Activated CD4-positive, alpha-beta memory T cell treated with anti-CD3 and anti-CD28 coated beads for 36 hours (primary cell): ENCODE data around the gene TYW1. TPM values are rescaled to one million over a fixed set of nuclear protein-coding genes. Genes with fewer than 3 reads are reported as not detected.
"Not testable (repeated sequence)": the region's sequence is repeated elsewhere in the genome, so short reads cannot be mapped to it uniquely, and the experiment has no call there.

Experiments used
- CTCF ChIA-PET: fragments of 350-600 bp; sonication (Branson Sonifier 250); formaldehyde crosslinking; loops from one replicate; lab custom pipeline; 2021; ENCODE audit warnings: antibody characterized with exemption, inconsistent platforms; lab: Charles Lee
- POLR2A ChIA-PET: fragments of 350-600 bp; sonication (Branson Sonifier 250); formaldehyde crosslinking; loops from one replicate; lab custom pipeline; 2021; ENCODE audit warnings: antibody characterized with exemption; lab: Charles Lee
- DNase-seq: peaks from one replicate; pipeline ENCODE4 v3.0.0-alpha.2; 2020
- H3K27ac Mint-ChIP-seq: one replicate; pipeline ENCODE4 v1.8.0; 2021; ENCODE audit warnings: mixed read lengths
- H3K27me3 Mint-ChIP-seq: one replicate; pipeline ENCODE4 v1.8.0; 2021; ENCODE audit warnings: mixed read lengths
- H3K36me3 Mint-ChIP-seq: one replicate; pipeline ENCODE4 v1.8.0; 2021; ENCODE audit warnings: mixed read lengths
- H3K4me1 Mint-ChIP-seq: one replicate; pipeline ENCODE4 v1.8.0; 2021; ENCODE audit warnings: low read depth, mixed read lengths
- H3K4me3 Mint-ChIP-seq: one replicate; pipeline ENCODE4 v1.8.0; 2021; ENCODE audit warnings: mild to moderate bottlenecking, mixed read lengths
- H3K9me3 Mint-ChIP-seq: one replicate; pipeline ENCODE4 v1.8.0; 2021; ENCODE audit warnings: mixed read lengths
- intact Hi-C: fragments of 100-400 bp; cut with micrococcal nuclease; formaldehyde crosslinking; loops from one replicate; pipeline ENCODE4 v1.15.1; 2023
- total RNA-seq, 2 experiments: library from RNA; stranded (reverse); gene quantifications; one replicate each; pipeline ENCODE4 v1.2.3, GENCODE V29; 2021

The TYW1 gene
- total RNA-seq, 2 experiments from 2014 or later, result 15.0 to 16.4 TPM

DNA sequence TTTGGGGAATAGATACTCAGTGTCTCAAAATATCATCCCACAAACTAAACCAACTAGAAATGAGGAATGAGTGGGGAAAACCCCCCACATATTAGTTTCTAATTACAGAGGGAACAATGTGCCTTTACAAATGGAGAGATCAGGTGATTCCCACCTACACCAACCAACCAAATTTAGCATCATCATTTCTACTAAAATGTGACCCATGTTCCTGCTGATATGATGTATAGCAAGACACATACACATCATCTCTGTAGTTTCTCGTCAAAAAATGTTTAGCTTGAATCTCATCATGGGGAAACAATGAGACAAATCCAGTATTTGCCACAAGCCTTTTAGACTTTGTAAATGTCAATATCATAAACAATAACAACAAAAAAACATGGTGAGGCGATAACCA lies 35.1 kb downstream of the TYW1 start:
- H3K27ac Mint-ChIP-seq, H3K4me1 Mint-ChIP-seq, POLR2A ChIA-PET, intact Hi-C loops, CTCF ChIA-PET, H3K4me3 Mint-ChIP-seq, H3K27me3 Mint-ChIP-seq, DNase-seq: not testable (repeated sequence)
- Mint-ChIP-seq H3K36me3 (peaks cover 32% of the 10 kb centered on the region), H3K9me3 (peaks cover 12% of the 10 kb centered on the region)

DNA sequence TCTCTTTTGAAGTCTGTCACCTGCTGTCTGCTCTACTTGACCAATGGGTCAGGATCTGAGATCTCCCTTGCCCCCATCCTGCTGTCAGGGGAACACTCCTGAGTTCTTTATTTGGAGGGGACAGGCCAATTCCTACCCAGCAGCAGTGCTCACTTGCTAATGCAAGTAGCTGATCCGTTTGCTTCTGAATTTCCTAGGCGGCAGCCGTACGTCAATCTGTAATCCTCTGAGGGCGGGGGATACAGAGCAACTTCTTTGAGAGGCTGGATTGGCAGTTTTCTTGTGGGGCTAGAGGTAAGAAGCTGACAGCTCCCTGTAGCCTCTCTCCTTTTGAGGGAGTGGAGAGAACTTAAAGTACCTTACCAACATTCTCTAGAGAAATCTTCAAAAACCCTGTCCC lies 36.6 kb downstream of the TYW1 start:
- ChIA-PET CTCF (no interaction called here), POLR2A (no interaction called here)
- no peak overlapping the region for H3K4me3 Mint-ChIP-seq
- intact Hi-C loops, result no loop called here
- H3K4me1 Mint-ChIP-seq, result peaks cover 2% of the 10 kb centered on the region
- H3K9me3 Mint-ChIP-seq, result peaks cover 12% of the 10 kb centered on the region
- DNase-seq, result no peak
- no peak overlapping the region for H3K27ac Mint-ChIP-seq
- no peaks in the 10 kb centered on the region for H3K27me3 Mint-ChIP-seq
- peaks cover 31% of the 10 kb centered on the region for H3K36me3 Mint-ChIP-seq

GRCh38 chr7:67036432-67037395 lies 40.1 kb downstream of the TYW1 start:
- H3K27me3 Mint-ChIP-seq, H3K4me1 Mint-ChIP-seq, intact Hi-C loops, POLR2A ChIA-PET, H3K27ac Mint-ChIP-seq, H3K4me3 Mint-ChIP-seq, H3K9me3 Mint-ChIP-seq, DNase-seq, CTCF ChIA-PET: not testable (repeated sequence)
- H3K36me3 Mint-ChIP-seq, result peaks cover 19% of the 10 kb centered on the region

DNA sequence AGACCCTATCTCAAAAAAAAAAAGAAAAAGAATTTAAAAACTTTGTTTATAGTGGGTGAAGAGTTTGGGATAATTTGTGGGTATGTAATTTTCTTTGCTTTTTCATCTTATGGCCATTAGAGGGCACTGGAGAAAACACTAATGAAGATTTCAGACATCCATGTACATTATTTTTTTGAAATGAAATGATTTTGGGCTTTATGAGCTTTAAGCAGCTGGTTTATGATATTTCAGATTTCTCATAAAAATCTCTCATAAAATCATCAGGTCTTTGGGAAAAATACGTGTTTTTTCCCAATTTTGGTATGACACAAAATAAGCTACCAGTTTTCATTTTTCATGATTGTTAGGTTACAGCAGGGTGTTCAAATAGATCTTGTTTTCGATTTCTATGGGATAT lies 44.2 kb downstream of the TYW1 start:
- DNase-seq, H3K4me1 Mint-ChIP-seq, H3K9me3 Mint-ChIP-seq, H3K27me3 Mint-ChIP-seq, H3K4me3 Mint-ChIP-seq, intact Hi-C loops, POLR2A ChIA-PET, H3K27ac Mint-ChIP-seq, H3K36me3 Mint-ChIP-seq: not testable (repeated sequence)
- CTCF ChIA-PET, result interaction anchor here (0.6 to 1.2 kb wide), 4 partner anchors 12 to 1001 kb away, joined by 3 to 6 read pairs (median 4); no protein-coding TSS in a partner anchor

DNA sequence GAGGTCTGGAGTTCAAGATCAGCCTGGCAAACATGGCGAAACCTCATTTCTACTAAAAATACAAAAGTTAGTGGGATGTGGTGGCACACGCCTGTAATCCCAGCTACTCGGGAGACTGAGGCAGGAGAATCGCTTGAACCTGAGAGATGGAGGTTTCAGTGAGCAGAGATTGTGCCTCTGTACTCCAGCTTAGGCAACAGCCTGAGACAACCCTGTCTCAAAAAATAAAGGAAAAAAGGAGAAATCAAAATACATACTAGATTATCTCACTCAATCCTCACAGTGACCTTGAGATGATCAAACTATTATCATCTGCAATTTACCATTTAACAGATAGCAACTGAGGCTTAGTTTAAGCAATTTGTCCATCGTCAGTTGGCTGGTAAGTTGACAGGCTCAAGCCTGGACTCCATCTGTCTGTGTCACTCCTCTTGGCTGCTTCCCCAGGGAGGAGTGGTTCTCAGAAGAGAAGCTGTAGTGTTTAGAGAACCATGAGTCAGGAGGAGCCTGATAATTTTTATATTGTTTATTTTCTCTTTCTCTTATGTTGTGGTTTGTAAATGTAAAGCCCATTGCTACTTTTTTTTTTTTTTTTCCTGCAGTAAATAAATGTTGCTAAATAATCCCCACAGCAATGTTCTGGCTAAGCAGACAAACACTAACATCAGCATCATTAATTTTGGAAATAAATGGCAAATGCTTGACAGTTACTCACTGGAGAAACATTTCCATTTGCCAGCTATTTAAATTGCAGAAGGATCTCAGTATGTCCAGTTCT lies 46.3 kb downstream of the TYW1 start:
- H3K36me3 Mint-ChIP-seq, H3K9me3 Mint-ChIP-seq, CTCF ChIA-PET, POLR2A ChIA-PET, intact Hi-C loops, H3K4me1 Mint-ChIP-seq, H3K4me3 Mint-ChIP-seq, H3K27me3 Mint-ChIP-seq, H3K27ac Mint-ChIP-seq, DNase-seq: not testable (repeated sequence)

GRCh38 chr7:67043559-67043930 lies 46.9 kb downstream of the TYW1 start:
- POLR2A ChIA-PET, DNase-seq, H3K36me3 Mint-ChIP-seq, H3K9me3 Mint-ChIP-seq, H3K4me3 Mint-ChIP-seq, intact Hi-C loops, CTCF ChIA-PET, H3K4me1 Mint-ChIP-seq, H3K27ac Mint-ChIP-seq, H3K27me3 Mint-ChIP-seq: not testable (repeated sequence)

DNA sequence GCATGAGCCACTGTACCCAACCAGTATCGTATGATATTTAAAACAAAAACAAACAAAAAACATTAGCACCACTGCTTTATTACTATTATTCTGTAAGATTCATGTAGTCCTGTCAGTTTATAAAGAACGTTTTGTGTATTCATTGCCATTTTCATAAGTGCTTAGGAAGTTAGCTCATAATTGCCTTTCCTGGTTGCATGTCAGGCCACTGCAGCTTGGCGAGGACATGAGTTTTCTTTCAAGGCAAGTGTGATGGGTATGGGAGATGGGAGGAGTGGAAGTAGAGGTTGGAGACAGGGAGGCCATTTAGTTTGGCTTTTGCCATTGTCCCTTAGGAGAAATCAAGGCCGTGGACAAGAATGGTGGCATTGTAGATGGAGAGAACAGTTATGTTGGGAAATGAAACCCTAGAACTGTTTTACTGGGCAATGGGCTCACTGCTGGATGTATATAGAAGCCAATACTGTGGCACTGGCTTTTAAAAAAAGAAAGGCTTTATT lies 48.9 kb downstream of the TYW1 start:
- POLR2A ChIA-PET, result no interaction called here
- Mint-ChIP-seq H3K4me3 (no peak overlapping the region), H3K27ac (no peak overlapping the region), H3K27me3 (no peaks in the 10 kb centered on the region), H3K9me3 (no peaks in the 10 kb centered on the region), H3K36me3 (peaks cover 7% of the 10 kb centered on the region), H3K4me1 (no peaks in the 10 kb centered on the region)
- intact Hi-C loops, result no loop called here
- no peak for DNase-seq
- CTCF ChIA-PET, result no interaction called here

- H3K9me3 Mint-ChIP-seq, CTCF ChIA-PET, DNase-seq, H3K4me1 Mint-ChIP-seq, intact Hi-C loops, H3K4me3 Mint-ChIP-seq, H3K27ac Mint-ChIP-seq, H3K27me3 Mint-ChIP-seq: not testable (repeated sequence)
- POLR2A ChIA-PET, result interaction anchor here (0.7 kb wide), 1 partner anchor 67 kb away, joined by 5 read pairs; no protein-coding TSS in a partner anchor
- H3K36me3 Mint-ChIP-seq, result peaks cover 16% of the 10 kb centered on the region
These were observed 50.2 kb downstream of the TYW1 start for GRCh38 chr7:67046819-67047218.

DNA sequence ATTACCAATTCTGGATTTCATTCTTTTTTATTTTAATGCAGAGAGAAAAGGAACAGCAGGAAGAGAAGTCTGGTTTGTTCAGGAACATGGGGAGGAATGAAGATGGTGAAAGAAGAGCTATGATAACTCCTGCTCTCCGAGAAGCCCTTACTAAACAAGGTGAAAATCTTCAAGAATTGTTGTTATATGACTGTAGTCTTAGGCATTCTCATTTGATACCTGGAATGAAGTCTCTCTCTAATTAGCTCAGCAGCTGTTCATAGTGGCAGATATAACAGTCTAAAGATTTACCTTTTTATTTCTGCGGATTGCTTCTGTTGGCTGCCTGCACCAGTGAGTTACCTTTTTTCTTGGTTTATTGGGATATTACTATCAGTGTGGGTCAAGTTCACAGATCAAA lies 53.3 kb downstream of the TYW1 start:
- POLR2A ChIA-PET, H3K27me3 Mint-ChIP-seq, CTCF ChIA-PET, intact Hi-C loops, DNase-seq, H3K27ac Mint-ChIP-seq, H3K4me3 Mint-ChIP-seq: not testable (repeated sequence)
- H3K9me3 Mint-ChIP-seq, result peaks cover 14% of the 10 kb centered on the region
- H3K36me3 Mint-ChIP-seq, result peaks cover 38% of the 10 kb centered on the region
- H3K4me1 Mint-ChIP-seq, result peaks cover 17% of the 10 kb centered on the region

GRCh38 chr7:67052161-67052560 lies 55.5 kb downstream of the TYW1 start:
- DNase-seq, intact Hi-C loops, H3K4me3 Mint-ChIP-seq, POLR2A ChIA-PET, H3K27me3 Mint-ChIP-seq: not testable (repeated sequence)
- Mint-ChIP-seq H3K36me3 (peaks cover 42% of the 10 kb centered on the region), H3K9me3 (peaks cover 14% of the 10 kb centered on the region), H3K27ac (peak overlapping the region; percentile 45), H3K4me1 (peaks cover 19% of the 10 kb centered on the region)
- CTCF ChIA-PET, result interaction anchor here (0.7 to 1.2 kb wide), 2 partner anchors 12 to 250 kb away, joined by 4 to 7 read pairs; no protein-coding TSS in a partner anchor

DNA sequence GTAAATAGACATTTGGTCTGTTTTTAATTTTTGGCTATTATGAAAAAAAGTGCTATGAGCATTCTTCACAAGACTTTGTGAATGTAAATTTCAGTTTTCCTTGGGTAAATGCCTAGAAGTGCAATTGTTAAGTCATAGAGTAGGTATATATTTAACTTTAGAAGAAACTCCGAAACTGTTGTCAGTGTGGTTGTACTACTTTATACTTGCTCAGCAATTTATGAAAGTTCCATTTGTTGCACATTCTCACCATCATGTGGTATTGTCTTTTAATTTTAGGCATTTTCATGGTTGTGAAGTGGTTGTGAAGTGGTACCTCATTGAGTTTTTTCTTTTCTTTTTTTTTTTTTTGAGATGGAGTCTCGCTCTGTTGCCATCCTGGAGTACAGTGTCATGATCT lies 60.0 kb downstream of the TYW1 start:
- POLR2A ChIA-PET, result no interaction called here
- Mint-ChIP-seq H3K27ac (no peak overlapping the region), H3K9me3 (peaks cover 8% of the 10 kb centered on the region), H3K4me1 (peaks cover 17% of the 10 kb centered on the region), H3K27me3 (no peaks in the 10 kb centered on the region), H3K36me3 (peaks cover 46% of the 10 kb centered on the region), H3K4me3 (no peak overlapping the region)
- intact Hi-C loops, result no loop called here
- DNase-seq, result no peak
- CTCF ChIA-PET, result no interaction called here

DNA sequence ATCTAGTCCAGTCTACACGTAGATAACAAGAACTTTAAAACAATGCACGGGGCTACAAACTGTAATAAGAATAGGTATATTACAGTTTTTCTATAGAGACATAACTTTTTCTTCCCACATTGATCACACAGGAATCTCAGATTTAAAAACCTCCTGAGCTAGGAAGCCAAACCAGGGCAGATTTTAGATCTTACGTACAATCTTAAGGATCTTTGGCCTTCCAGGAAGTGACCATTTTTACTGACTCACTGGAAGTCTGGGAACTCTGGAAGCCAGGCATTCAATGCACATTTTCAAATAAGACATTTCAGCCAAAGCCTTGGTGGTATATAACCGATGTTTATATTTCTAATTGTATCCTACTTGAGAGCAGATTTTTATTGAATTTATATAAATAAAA lies 64.7 kb downstream of the TYW1 start:
- POLR2A ChIA-PET, DNase-seq, H3K27me3 Mint-ChIP-seq, CTCF ChIA-PET, H3K9me3 Mint-ChIP-seq, H3K4me3 Mint-ChIP-seq, H3K27ac Mint-ChIP-seq, intact Hi-C loops, H3K4me1 Mint-ChIP-seq: not testable (repeated sequence)
- peaks cover 31% of the 10 kb centered on the region for H3K36me3 Mint-ChIP-seq
